Psoas muscle (tissue), 8 donors: ENCODE results near the gene ZNF496. TPM values are rescaled to one million over a fixed set of nuclear protein-coding genes. Genes with fewer than 3 reads are reported as not detected.
"Not testable (repeated sequence)": the region's sequence is repeated elsewhere in the genome, so short reads cannot be mapped to it uniquely, and the experiment has no call there.

Experiments
- ATAC-seq, 4 donors: fragments of 200-7000 bp; cut with Tn5 transposase; one replicate each; pipeline ENCODE4 v1.9.1; 2020; ENCODE audit warnings: moderate library complexity in 3 of 4, mild to moderate bottlenecking in 2 of 4
- DNase-seq, 2 donors: peaks; one replicate each; pipeline ENCODE4 v3.0.0-alpha.2; 2020
- H3K27ac ChIP-seq: fragments of 200-600 bp; one replicate; pipeline ENCODE4 v1.8.0; 2022
- H3K27me3 ChIP-seq, 3 donors: fragments of 200-600 bp in 1 of 3; one replicate each; pipeline versions ENCODE4 v1.6.1 to v1.8.0; 2013 to 2022; ENCODE audit warnings: low read length in 2 of 3, mild to moderate bottlenecking in 2 of 3, moderate library complexity in 1 of 3; ENCODE audit not compliant: insufficient read depth in 3 of 3
- H3K36me3 ChIP-seq, 2 donors: fragments of 200-600 bp in 1 of 2; one replicate each; pipeline versions ENCODE4 v1.6.1 to v1.8.0; 2013 to 2022; ENCODE audit warnings: low read depth in 1 of 2, mild to moderate bottlenecking in 1 of 2, moderate library complexity in 1 of 2; ENCODE audit not compliant: insufficient read depth in 1 of 2
- H3K4me1 ChIP-seq: fragments of 200-600 bp; one replicate; pipeline ENCODE4 v1.8.0; 2022
- H3K4me3 ChIP-seq: fragments of 200-600 bp; one replicate; pipeline ENCODE4 v1.8.0; 2022; ENCODE audit warnings: mild to moderate bottlenecking
- H3K9me3 ChIP-seq: fragments of 200-600 bp; one replicate; pipeline ENCODE4 v1.8.0; 2022
- CTCF ChIP-seq: fragments of 200-600 bp; IDR thresholded peaks from one replicate; pipeline ENCODE4 v1.8.0; 2022; ENCODE audit warnings: antibody characterized with exemption
- WGBS, 3 donors: extraction: QIAGEN DNeasy Blood & Tissue Kit; methylation state at CpG; one replicate each; pipeline versions ENCODE4 v1.1.6 to v1.1.7; 2013; 5-methylcytosine and 5-hydroxymethylcytosine counted together
- intact Hi-C, 2 donors: fragments of 100-400 bp; cut with DNase I; formaldehyde crosslinking; loops; one replicate each; pipeline versions ENCODE4 v1.11.0 to v1.14.2; 2022
- polyA plus RNA-seq, 3 donors: library from polyadenylated mRNA; stranded (reverse); fragments of 200-250 nt; gene quantifications; one replicate each; pipeline ENCODE4 v1.2.3, GENCODE V29; 2013
- total RNA-seq, 4 donors: library from RNA; stranded (reverse); fragmentation: NEBNext Ultra II Directional in 2 of 4; extraction: Animal tissue kit (Norgen Biotek cat#: 25700) in 2 of 4; gene quantifications; one replicate each; pipeline versions ENCODE4 v1.2.1 to v1.2.4, GENCODE V29; 2021 to 2023
- donor health status: healthy with polysubstance abuse.
- donor health status: DM: no; HTN: no; CAD: no; lungs with moderate emphysema.
- donor health status: Bipolar disorder and iron deficiency.
- donor health status: healthy.
- donor health status: DM: yes; HTN: yes; CAD: no.
- donor health status: DM: no; HTN: no; CAD: no.
- donor health status: DM: no; HTN: no; CAD: no.
- donor health status: DM: yes; HTN: yes; CAD: no.

The ZNF496 gene
- total and polyA plus RNA-seq, 7 donors, result 4.3 to 24.2 (median 19.5) TPM

- no peak for TF ChIP-seq CTCF
- H3K9me3 ChIP-seq, result no peaks in the 10 kb centered on the region
- no peak for ATAC-seq
Measured at GRCh38 chr1:247291833-247292561, 39.7 kb downstream of the ZNF496 start.

DNA sequence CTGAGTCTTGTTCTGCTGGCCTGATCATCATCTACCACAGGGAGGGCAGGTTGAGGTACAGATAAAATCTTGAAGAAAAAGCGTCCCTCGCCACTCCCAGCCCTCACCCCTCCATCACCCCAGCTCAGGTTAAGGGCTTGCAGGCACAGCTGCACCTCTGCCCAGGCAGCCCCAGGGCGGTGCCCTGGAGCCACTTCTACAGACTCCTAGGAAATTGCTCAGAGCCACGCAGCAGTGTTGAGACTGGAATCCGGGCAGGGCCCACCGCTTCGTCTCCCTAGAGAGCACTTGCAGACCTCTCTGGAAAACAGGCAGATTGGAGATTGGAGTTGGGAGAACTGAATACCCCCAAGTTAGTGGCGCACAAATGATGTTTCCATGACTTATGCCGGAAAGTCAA is 40.5 kb downstream of the ZNF496 start:
- Histone ChIP-seq H3K27ac (no peak overlapping the region), H3K4me3 (no peak overlapping the region), H3K27me3 (no peaks in the 10 kb centered on the region), H3K9me3 (no peaks in the 10 kb centered on the region), H3K4me1 (no peaks in the 10 kb centered on the region), H3K36me3 (no peaks in the 10 kb centered on the region)
- no peak for TF ChIP-seq CTCF
- intact Hi-C loops, result no loop called here
- DNase-seq (no peak), ATAC-seq (no peak)
- WGBS, 3 donors, result 91 to 95% (median 92%) methylated on average over 9 of the region's 9 CpGs

More at GRCh38 chr1:247291833-247292561, 39.7 kb downstream of the ZNF496 start:
- Histone ChIP-seq H3K27ac (no peak overlapping the region), H3K4me1 (no peaks in the 10 kb centered on the region), H3K4me3 (no peak overlapping the region), H3K36me3 (no peaks in the 10 kb centered on the region), H3K27me3 (no peaks in the 10 kb centered on the region)
- 62 to 75% (median 69%) methylated on average over 17 of the region's 17 CpGs for WGBS, 3 donors
- no peak for DNase-seq
- intact Hi-C loops, result no loop called here

- H3K27me3 ChIP-seq, result no peaks in the 10 kb centered on the region
- no peak for TF ChIP-seq CTCF
- DNase-seq, result no peak
- WGBS, 3 donors, result 92 to 96% (median 96%) methylated on average over 20 of the region's 20 CpGs
- no peaks in the 10 kb centered on the region for H3K36me3 ChIP-seq
- no peak overlapping the region for H3K4me3 ChIP-seq
- no peaks in the 10 kb centered on the region for H3K4me1 ChIP-seq
- no peaks in the 10 kb centered on the region for H3K9me3 ChIP-seq
- intact Hi-C loops, result no loop called here
- no peak for ATAC-seq
- H3K27ac ChIP-seq, result no peak overlapping the region
Measured at GRCh38 chr1:247290576-247290975, 41.1 kb downstream of the ZNF496 start.

GRCh38 chr1:247289274-247289892 is 42.3 kb downstream of the ZNF496 start:
- H3K27ac ChIP-seq, H3K4me3 ChIP-seq, DNase-seq, H3K9me3 ChIP-seq, H3K36me3 ChIP-seq, H3K27me3 ChIP-seq, H3K4me1 ChIP-seq, ATAC-seq, intact Hi-C loops: not testable (repeated sequence)
- 93 to 95% (median 94%) methylated on average over 19 of the region's 19 CpGs for WGBS, 3 donors

DNA sequence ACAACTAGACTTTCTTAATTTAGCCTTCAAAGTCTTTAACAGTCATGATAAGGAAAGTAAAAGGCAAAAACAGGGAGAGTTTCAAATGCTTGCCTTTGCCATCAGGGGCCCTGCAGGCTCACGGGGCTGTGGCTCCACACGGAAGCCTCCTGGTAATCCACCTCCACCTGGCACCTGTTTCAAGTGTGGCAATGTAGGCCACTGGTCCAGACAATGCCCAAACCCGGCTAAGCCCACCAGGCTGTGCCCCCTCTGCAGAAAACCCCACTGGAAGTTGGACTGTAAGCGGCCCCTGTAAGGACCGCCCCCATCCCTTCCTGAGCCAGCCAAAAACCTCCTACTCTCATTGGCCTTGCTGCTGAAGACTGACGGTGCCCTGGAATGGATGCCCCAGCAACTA is 43.3 kb downstream of the ZNF496 start:
- H3K4me3 ChIP-seq, result no peak overlapping the region
- 89 to 98% (median 96%) methylated on average over 6 of the region's 6 CpGs for WGBS, 3 donors
- no peaks in the 10 kb centered on the region for H3K27me3 ChIP-seq
- no peaks in the 10 kb centered on the region for H3K4me1 ChIP-seq
- H3K27ac ChIP-seq, result no peak overlapping the region
- no peaks in the 10 kb centered on the region for H3K36me3 ChIP-seq
- intact Hi-C loops, result no loop called here
- TF ChIP-seq CTCF, result no peak
- ATAC-seq, result no peak
- no peaks in the 10 kb centered on the region for H3K9me3 ChIP-seq
- DNase-seq, result no peak
